OCI-LY7 (cell line): Measurements from ENCODE around the gene KRTAP5-2.

Experiments
- EZH2phosphoT487 ChIP-seq: fragments of 200-600 bp; sonication (generic); IDR thresholded peaks from 2 replicates; pipeline ENCODE4 v1.6.1; 2018; ENCODE audit warnings: low read depth, borderline replicate concordance, mild to moderate bottlenecking, mixed run types, antibody characterized with exemption, low read length, moderate library complexity, mixed read lengths
- TF ChIP-seq, protein P1 (sequence below): fragments of 200-600 bp; sonication (generic); conservative IDR thresholded peaks from 2 replicates; pipeline ENCODE4 v1.5.1; 2014; ENCODE audit warnings: mild to moderate bottlenecking, antibody characterized with exemption, low read length, moderate library complexity, mixed read lengths

DNA sequence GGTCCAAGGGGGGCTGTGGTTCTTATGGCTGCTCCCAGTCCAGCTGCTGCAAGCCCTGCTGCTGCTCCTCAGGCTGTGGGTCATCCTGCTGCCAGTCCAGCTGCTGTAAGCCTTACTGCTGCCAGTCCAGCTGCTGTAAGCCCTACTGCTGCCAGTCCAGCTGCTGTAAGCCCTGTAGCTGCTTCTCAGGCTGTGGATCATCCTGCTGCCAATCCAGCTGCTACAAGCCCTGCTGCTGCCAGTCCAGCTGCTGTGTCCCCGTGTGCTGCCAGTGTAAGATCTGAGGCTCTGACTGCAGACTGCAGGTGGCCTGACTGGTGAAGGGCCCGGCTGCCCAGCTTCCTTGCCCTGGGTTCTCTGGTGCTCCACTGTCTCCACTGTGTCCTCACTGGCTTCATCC, 32.2 kb upstream of the KRTAP5-2 start:
- TF ChIP-seq EZH2phosphoT487, result no peak
- TF ChIP-seq, protein P1, sequence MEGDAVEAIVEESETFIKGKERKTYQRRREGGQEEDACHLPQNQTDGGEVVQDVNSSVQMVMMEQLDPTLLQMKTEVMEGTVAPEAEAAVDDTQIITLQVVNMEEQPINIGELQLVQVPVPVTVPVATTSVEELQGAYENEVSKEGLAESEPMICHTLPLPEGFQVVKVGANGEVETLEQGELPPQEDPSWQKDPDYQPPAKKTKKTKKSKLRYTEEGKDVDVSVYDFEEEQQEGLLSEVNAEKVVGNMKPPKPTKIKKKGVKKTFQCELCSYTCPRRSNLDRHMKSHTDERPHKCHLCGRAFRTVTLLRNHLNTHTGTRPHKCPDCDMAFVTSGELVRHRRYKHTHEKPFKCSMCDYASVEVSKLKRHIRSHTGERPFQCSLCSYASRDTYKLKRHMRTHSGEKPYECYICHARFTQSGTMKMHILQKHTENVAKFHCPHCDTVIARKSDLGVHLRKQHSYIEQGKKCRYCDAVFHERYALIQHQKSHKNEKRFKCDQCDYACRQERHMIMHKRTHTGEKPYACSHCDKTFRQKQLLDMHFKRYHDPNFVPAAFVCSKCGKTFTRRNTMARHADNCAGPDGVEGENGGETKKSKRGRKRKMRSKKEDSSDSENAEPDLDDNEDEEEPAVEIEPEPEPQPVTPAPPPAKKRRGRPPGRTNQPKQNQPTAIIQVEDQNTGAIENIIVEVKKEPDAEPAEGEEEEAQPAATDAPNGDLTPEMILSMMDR, result no peak
